ENCODE measurements around the gene DDX19B.

- TF ChIP-seq YY1 (IDR thresholded peaks at IDR 0.05; ENCODE audit: insufficient read depth, insufficient read length) (no peak), SUZ12 (IDR thresholded peaks at IDR 0.05; ENCODE audit: extremely low read depth, insufficient read depth, insufficient read length) (no peak), ZNF274 (IDR thresholded peaks at IDR 0.05; ENCODE audit: low read depth, low read length) (no peak)
Observed at GRCh38 chr16:70250748-70251628, 48.0 kb upstream of the DDX19B start.
